GM23338 (cell line): ENCODE data around the gene DSCAML1. TPM values are rescaled to one million over a fixed set of nuclear protein-coding genes. Genes with fewer than 3 reads are reported as not detected.

Experiments used
- ATAC-seq: fragments of 200-7000 bp; cut with Tn5 transposase; 3 replicates; pipeline ENCODE4 v1.9.1; 2020
- DNase-seq: peaks from one replicate; pipeline ENCODE4 v3.0.0-alpha.2; 2015; ENCODE audit warnings: low spot score
- H2AFZ ChIP-seq: fragments of 200-600 bp; sonication (generic); 2 replicates; pipeline ENCODE4 v1.8.0; 2016; ENCODE audit warnings: antibody characterized with exemption, mild to moderate bottlenecking, moderate library complexity
- H3F3A ChIP-seq: fragments of 200-600 bp; sonication (generic); replicated peaks from 2 replicates; pipeline ENCODE4 v1.8.0; 2017; ENCODE audit warnings: antibody characterized with exemption, mixed run types, low read depth
- H3K27ac ChIP-seq: fragments of 200-600 bp; sonication (generic); 2 replicates; pipeline ENCODE4 v1.6.1; 2016; ENCODE audit warnings: low read depth
- H3K27me3 ChIP-seq: fragments of 200-600 bp; sonication (generic); 2 replicates; pipeline ENCODE4 v1.8.0; 2016; ENCODE audit warnings: mild to moderate bottlenecking, mixed run types, moderate library complexity; ENCODE audit not compliant: insufficient read depth
- H3K36me3 ChIP-seq: fragments of 200-600 bp; sonication (generic); 2 replicates; pipeline ENCODE4 v1.8.0; 2016; ENCODE audit warnings: mild to moderate bottlenecking; ENCODE audit not compliant: insufficient read depth
- H3K4me1 ChIP-seq: fragments of 200-600 bp; sonication (generic); 2 replicates; pipeline ENCODE4 v1.8.0; 2016; ENCODE audit warnings: mild to moderate bottlenecking, moderate library complexity; ENCODE audit not compliant: insufficient read depth
- H3K4me2 ChIP-seq: fragments of 200-600 bp; sonication (generic); 2 replicates; pipeline ENCODE4 v1.7.1; 2017; ENCODE audit warnings: mixed run types
- H3K4me3 ChIP-seq: fragments of 200-600 bp; sonication (generic); 2 replicates; pipeline ENCODE4 v1.6.1; 2016; ENCODE audit warnings: mixed run types
- H3K79me2 ChIP-seq: fragments of 200-600 bp; sonication (generic); replicated peaks from 2 replicates; pipeline ENCODE4 v1.8.0; 2017; ENCODE audit warnings: mild to moderate bottlenecking; ENCODE audit not compliant: insufficient read depth
- H3K9me2 ChIP-seq: fragments of 200-600 bp; sonication (generic); 2 replicates; pipeline ENCODE4 v1.8.0; 2017; ENCODE audit not compliant: insufficient read depth
- H4K20me1 ChIP-seq: fragments of 200-600 bp; sonication (generic); replicated peaks from 2 replicates; pipeline ENCODE4 v1.8.0; 2017; ENCODE audit warnings: mild to moderate bottlenecking; ENCODE audit not compliant: insufficient read depth
- H3K27ac Mint-ChIP-seq: 2 replicates; pipeline ENCODE4 v1.8.0; 2020; ENCODE audit warnings: inconsistent platforms, mild to moderate bottlenecking, moderate library complexity, mixed read lengths
- H3K27me3 Mint-ChIP-seq: 3 replicates; pipeline ENCODE4 v1.8.0; 2022; ENCODE audit warnings: low read depth, mild to moderate bottlenecking, moderate library complexity, mixed read lengths, inconsistent platforms; ENCODE audit not compliant: insufficient read depth, poor library complexity
- H3K36me3 Mint-ChIP-seq: 3 replicates; pipeline ENCODE4 v1.8.0; 2021; ENCODE audit warnings: low read depth, mild to moderate bottlenecking, inconsistent platforms, moderate library complexity, mixed read lengths
- H3K4me1 Mint-ChIP-seq: 3 replicates; pipeline ENCODE4 v1.8.0; 2020; ENCODE audit warnings: mild to moderate bottlenecking, inconsistent platforms, mixed read lengths
- H3K4me3 Mint-ChIP-seq: 3 replicates; pipeline ENCODE4 v1.8.0; 2021; ENCODE audit warnings: moderate library complexity, mild to moderate bottlenecking, inconsistent platforms, mixed read lengths
- H3K9me3 Mint-ChIP-seq: 3 replicates; pipeline ENCODE4 v1.8.0; 2020; ENCODE audit warnings: moderate library complexity, mild to moderate bottlenecking, inconsistent platforms, mixed read lengths
- CREB1 ChIP-seq: fragments of 250-450 bp; sonication (Bioruptor Pico); IDR thresholded peaks from 2 replicates; pipeline ENCODE4 v1.5.0; 2020; ENCODE audit warnings: low read depth, mild to moderate bottlenecking, moderate library complexity
- ETS1 ChIP-seq: IDR thresholded peaks from 2 replicates; pipeline ENCODE4 v1.6.1; 2016; ENCODE audit warnings: antibody characterized with exemption
- EZH2 ChIP-seq: fragments of 200-600 bp; sonication (generic); IDR thresholded peaks from one replicate; pipeline ENCODE4 v1.8.0; 2017; ENCODE audit warnings: antibody characterized with exemption, mild to moderate bottlenecking, low read depth; ENCODE audit not compliant: unreplicated experiment
- EZH2phosphoT487 ChIP-seq: fragments of 200-600 bp; sonication (generic); IDR thresholded peaks from one replicate; pipeline ENCODE4 v1.8.1; 2018; ENCODE audit warnings: antibody characterized with exemption; ENCODE audit not compliant: unreplicated experiment
- JUNB ChIP-seq: IDR thresholded peaks from one replicate; pipeline ENCODE4 v1.6.1; 2016; ENCODE audit warnings: antibody characterized with exemption; ENCODE audit not compliant: unreplicated experiment
- NANOG ChIP-seq: IDR thresholded peaks from 2 replicates; pipeline ENCODE4 v1.6.1; 2016; ENCODE audit warnings: antibody characterized with exemption, borderline replicate concordance
- POLR2AphosphoS5 ChIP-seq: IDR thresholded peaks from 2 replicates; pipeline ENCODE4 v1.6.1; 2016; ENCODE audit warnings: antibody characterized with exemption, low read depth
- REST ChIP-seq: IDR thresholded peaks from one replicate; pipeline ENCODE4 v1.6.1; 2018; ENCODE audit warnings: antibody characterized with exemption; ENCODE audit not compliant: unreplicated experiment
- STAT1 ChIP-seq: IDR thresholded peaks from one replicate; pipeline ENCODE4 v1.6.1; 2016; ENCODE audit warnings: antibody characterized with exemption; ENCODE audit not compliant: unreplicated experiment
- ZNF114 ChIP-seq: fragments of 250-450 bp; sonication (Bioruptor Pico); IDR thresholded peaks from 2 replicates; pipeline ENCODE4 v1.5.0; 2020; ENCODE audit warnings: mild to moderate bottlenecking, moderate library complexity
- ZNF331 ChIP-seq: fragments of 250-450 bp; sonication (Bioruptor Pico); IDR thresholded peaks from 2 replicates; pipeline ENCODE4 v1.5.0; 2020; ENCODE audit warnings: low read depth, mild to moderate bottlenecking, moderate library complexity
- polyA plus RNA-seq: library from polyadenylated mRNA; unstranded; fragments of >200 nt; fragmentation: Nextera tagmentation; extraction: Ambion mirVana; gene quantifications from 2 replicates; pipeline ENCODE4 v1.2.1, GENCODE V29; 2016
- total RNA-seq: library from RNA; depleted of rRNA; stranded (reverse); fragments of >200 nt; shearing (Covaris generic); gene quantifications from 2 replicates; pipeline ENCODE4 v1.2.3, GENCODE V29; 2014
- TF ChIP-seq, protein P1 (sequence below), 2 experiments: fragments of 200-600 bp in 1 of 2; sonication (generic) in 1 of 2; conservative IDR thresholded peaks; 2 replicates each; pipeline versions ENCODE4 v1.5.1 to v1.6.1; 2016 to 2017; ENCODE audit warnings: antibody characterized with exemption in 2 of 2, low read depth in 2 of 2, mild to moderate bottlenecking in 2 of 2, moderate library complexity in 1 of 2

DSCAML1 gene
- total and polyA plus RNA-seq, 2 experiments from 2014 or later = 0.17 TPM; not detected in 1

DNA sequence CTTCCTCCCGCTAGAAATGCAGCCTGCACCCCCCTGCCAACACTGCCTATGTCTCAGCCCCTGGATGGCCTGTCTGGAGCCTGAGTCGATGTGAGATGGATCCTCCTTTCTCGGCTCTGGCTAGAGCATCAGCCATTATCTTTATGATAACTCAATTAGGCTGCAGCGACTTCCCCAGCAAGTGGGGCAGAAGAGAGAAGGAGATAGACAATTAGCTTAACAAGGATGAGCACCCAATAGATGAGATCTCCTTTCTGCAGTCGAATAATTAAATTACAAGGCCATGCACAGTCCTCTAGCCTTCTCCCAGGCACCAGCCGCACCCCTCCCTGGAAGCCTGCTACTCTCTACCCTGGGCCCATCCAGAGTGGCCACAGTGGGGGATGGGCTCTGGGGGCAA, 290.0 kb downstream of the DSCAML1 start:
- ATAC-seq (no peak), DNase-seq (no peak)
- H3K27ac Mint-ChIP-seq = no peak overlapping the region
- no peaks in the 10 kb centered on the region for H3K79me2 ChIP-seq
- no peak overlapping the region for H2AFZ ChIP-seq
- H3K27ac ChIP-seq = no peak overlapping the region
- TF ChIP-seq ZNF114 (CRISPR knock-in tag) (no peak), POLR2AphosphoS5 (no peak), JUNB (no peak), EZH2 (no peak), CREB1 (CRISPR knock-in tag) (no peak), ETS1 (no peak)
- TF ChIP-seq, protein P1, sequence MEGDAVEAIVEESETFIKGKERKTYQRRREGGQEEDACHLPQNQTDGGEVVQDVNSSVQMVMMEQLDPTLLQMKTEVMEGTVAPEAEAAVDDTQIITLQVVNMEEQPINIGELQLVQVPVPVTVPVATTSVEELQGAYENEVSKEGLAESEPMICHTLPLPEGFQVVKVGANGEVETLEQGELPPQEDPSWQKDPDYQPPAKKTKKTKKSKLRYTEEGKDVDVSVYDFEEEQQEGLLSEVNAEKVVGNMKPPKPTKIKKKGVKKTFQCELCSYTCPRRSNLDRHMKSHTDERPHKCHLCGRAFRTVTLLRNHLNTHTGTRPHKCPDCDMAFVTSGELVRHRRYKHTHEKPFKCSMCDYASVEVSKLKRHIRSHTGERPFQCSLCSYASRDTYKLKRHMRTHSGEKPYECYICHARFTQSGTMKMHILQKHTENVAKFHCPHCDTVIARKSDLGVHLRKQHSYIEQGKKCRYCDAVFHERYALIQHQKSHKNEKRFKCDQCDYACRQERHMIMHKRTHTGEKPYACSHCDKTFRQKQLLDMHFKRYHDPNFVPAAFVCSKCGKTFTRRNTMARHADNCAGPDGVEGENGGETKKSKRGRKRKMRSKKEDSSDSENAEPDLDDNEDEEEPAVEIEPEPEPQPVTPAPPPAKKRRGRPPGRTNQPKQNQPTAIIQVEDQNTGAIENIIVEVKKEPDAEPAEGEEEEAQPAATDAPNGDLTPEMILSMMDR (conservative IDR thresholded peaks at IDR 0.05; ENCODE audit: low read depth in 2 of 2) = no peak
- no peaks in the 10 kb centered on the region; the same call in 1 of the 3 replicates for H3K9me3 Mint-ChIP-seq
- H3K36me3 ChIP-seq = no peaks in the 10 kb centered on the region
- peaks cover 24% of the 10 kb centered on the region for H3K4me1 ChIP-seq
- no peaks in the 10 kb centered on the region for H3K9me2 ChIP-seq
- H3K4me2 ChIP-seq = no peak overlapping the region
- peaks cover 12% of the 10 kb centered on the region for H3K27me3 Mint-ChIP-seq
- H4K20me1 ChIP-seq = no peaks in the 10 kb centered on the region
- H3F3A ChIP-seq = no peaks in the 10 kb centered on the region
- peaks cover 29% of the 10 kb centered on the region for H3K4me1 Mint-ChIP-seq
- no peaks in the 10 kb centered on the region for H3K27me3 ChIP-seq
- H3K36me3 Mint-ChIP-seq = no peaks in the 10 kb centered on the region
- H3K4me3 Mint-ChIP-seq = no peak overlapping the region
- H3K4me3 ChIP-seq = no peak overlapping the region

GRCh38 chr11:117505285-117505970, 291.6 kb downstream of the DSCAML1 start:
- H3K4me1 ChIP-seq = peaks cover 10% of the 10 kb centered on the region
- DNase-seq (no peak), ATAC-seq (no peak)
- no peaks in the 10 kb centered on the region for H3K27me3 ChIP-seq
- Mint-ChIP-seq H3K36me3 (no peaks in the 10 kb centered on the region), H3K9me3 (no peaks in the 10 kb centered on the region; the same call in 1 of the 3 replicates), H3K4me3 (no peak overlapping the region), H3K4me1 (peaks cover 24% of the 10 kb centered on the region), H3K27me3 (peaks cover 12% of the 10 kb centered on the region), H3K27ac (no peak overlapping the region)
- no peak overlapping the region for H3K27ac ChIP-seq
- no peak overlapping the region for H2AFZ ChIP-seq
- H3K79me2 ChIP-seq = no peaks in the 10 kb centered on the region
- H3K9me2 ChIP-seq = no peaks in the 10 kb centered on the region
- H3K4me3 ChIP-seq = no peak overlapping the region
- no peaks in the 10 kb centered on the region for H3F3A ChIP-seq
- H3K36me3 ChIP-seq = no peaks in the 10 kb centered on the region
- no peak overlapping the region for H3K4me2 ChIP-seq
- H4K20me1 ChIP-seq = no peaks in the 10 kb centered on the region
- no peak for TF ChIP-seq ZNF114 (CRISPR knock-in tag)
- no peak for TF ChIP-seq ETS1
- TF ChIP-seq EZH2 = no peak
- TF ChIP-seq POLR2AphosphoS5 = no peak
- no peak for TF ChIP-seq CREB1 (CRISPR knock-in tag)
- TF ChIP-seq ZNF331 (CRISPR knock-in tag) = no peak
- no peak for TF ChIP-seq STAT1
- no peak for TF ChIP-seq NANOG
- no peak for TF ChIP-seq EZH2phosphoT487
- no peak for TF ChIP-seq REST
- TF ChIP-seq JUNB = no peak
